K562 treated with DMSO at 1 percent for 4 hours (cell line): ENCODE measurements around the gene ADNP. TPM values are rescaled to one million over a fixed set of nuclear protein-coding genes. Genes with fewer than 3 reads are reported as not detected.

Experiments
- total RNA-seq: library from RNA; unstranded; fragments of 300-600 nt; gene quantifications from 2 replicates; pipeline ENCODE4 v1.2.3, GENCODE V29; 2022; ENCODE audit not compliant: insufficient read depth

The ADNP gene
- 26.2 and 36.7 TPM in 2 replicates for total RNA-seq

DNA sequence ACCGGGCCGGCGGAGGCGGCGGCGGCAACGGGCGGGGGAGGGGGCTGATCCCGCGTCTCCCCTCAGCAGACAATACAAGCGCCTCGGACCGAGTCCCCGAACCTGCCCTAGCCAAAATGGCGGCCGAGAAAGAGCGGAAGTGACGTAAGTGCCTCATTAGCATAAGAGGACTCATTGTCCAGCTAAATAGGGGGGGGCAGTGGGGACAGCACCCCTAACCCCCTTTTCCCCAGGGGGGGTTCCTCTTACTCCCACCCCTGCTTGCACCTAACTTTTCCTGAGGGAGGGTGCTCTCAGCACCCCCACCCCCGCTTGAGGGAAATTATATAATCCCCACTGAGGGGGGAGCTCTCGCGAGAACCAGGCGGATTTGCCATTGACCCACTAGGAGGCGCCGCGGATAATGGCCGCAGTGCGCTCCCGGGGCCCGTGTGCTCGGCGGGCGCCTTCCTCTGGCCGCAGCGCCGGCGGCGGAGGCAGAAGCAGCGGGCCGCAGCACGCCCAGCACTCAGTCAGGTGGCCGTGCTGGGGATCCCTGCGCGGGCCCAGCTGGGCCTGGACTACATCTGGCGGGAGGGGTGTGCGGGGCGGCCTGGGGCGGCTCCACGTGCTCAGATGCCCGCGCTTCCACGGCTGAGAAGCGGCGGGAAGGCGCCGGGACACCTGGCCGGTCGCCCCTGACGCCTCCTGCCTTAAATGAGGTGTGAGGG is at the start of gene ADNP:
Gene ADNP, minus strand, starts transcription at position 132 of the 710 bp plus-strand sequence. CDS start 27,441 bp downstream, outside the sequence.

DNA sequence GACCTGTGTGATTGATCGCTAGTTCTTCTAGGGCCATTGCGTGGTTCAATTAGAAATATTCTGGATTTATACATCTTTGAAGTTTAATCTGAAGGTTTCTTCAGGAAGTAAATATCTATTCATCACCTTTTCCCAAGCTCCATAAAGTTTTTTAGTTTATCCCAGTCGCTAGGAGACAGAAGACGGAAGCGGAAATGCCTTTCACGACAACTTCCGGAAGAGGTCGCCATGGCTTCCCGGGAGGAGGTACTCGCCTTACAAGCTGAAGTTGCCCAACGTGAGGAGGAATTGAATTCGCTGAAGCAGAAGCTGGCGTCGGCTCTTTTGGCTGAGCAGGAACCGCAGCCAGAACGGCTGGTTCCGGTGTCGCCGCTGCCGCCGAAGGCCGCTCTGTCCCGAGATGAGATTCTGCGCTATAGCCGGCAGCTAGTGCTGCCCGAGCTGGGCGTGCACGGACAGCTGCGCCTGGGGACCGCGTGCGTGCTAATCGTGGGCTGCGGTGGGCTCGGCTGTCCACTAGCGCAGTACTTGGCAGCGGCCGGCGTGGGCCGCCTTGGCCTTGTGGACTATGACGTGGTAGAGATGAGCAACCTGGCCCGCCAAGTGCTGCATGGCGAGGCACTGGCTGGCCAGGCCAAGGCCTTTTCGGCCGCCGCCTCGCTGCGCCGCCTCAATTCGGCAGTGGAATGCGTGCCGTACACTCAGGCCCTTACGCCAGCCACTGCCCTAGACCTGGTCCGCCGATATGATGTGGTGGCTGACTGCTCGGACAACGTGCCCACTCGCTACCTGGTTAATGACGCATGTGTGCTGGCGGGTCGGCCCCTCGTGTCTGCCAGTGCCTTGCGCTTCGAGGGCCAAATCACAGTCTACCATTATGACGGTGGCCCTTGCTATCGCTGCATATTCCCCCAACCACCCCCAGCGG is 27.6 kb upstream of the ADNP start, which contains the start of gene MOCS3:
Gene MOCS3, plus strand, starts transcription at position 204 of the 928 bp plus-strand sequence. Its CDS starts 25 bp downstream, at position 229.

DNA sequence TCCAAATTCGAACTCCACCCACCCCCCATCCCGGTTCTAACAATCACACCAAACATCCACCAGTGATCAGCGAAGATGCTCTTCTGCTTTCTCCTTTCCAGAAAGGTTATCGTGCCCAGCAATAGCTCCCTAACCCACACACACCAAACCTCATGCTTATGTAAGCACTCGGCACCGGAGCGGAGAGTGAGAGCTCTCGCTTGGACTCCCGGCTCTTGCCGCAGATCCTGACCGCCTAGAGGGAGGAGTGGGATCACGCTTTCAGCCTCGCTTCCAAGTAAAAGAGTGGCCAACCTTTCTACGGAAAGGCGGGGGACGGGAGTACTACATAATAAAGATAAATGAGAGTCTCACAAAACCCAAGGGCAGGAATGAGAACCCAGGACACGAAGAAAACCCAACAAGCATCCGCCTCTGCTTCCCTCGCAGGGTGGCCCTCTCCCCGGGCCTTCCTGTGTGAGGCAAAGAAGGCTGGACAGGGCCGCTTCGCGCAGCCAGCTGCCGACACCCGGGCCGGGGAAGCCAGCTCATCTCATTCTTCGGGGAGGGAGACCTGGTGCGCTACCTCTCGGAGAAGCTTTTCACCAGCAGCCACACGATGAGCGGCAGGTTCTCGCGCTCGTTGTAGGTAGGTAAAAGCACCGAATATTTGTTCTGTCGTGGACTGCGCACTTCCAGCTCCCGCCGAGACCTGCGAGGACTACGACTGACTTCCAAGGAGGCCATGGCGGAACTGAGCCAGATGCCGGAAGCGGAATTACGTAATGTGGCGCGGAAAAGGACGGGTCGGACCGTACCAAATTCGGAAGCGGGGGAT is 26.8 kb upstream of the ADNP start, which contains the start of gene DPM1:
Gene DPM1, minus strand, starts transcription at position 735 of the 817 bp plus-strand sequence. Its CDS starts 9 bp downstream, at position 726.

Other genes starting within 250 kb of the ADNP start
- 8.4 and 19.7 TPM in 2 replicates for gene RIPOR3, start 239.9 kb downstream of the ADNP start, total RNA-seq
- gene PARD6B, start 199.9 kb downstream of the ADNP start, total RNA-seq, result 0.75 and 2.3 TPM in 2 replicates
- gene BCAS4, start 136.4 kb downstream of the ADNP start, total RNA-seq, result 0.11 TPM in 1 of 2 replicates, not detected in the other
- gene DPM1, start 27.1 kb upstream of the ADNP start, total RNA-seq, result 60.3 and 70.1 TPM in 2 replicates
- gene MOCS3, start 27.4 kb upstream of the ADNP start, total RNA-seq, result 2.2 TPM in 2 replicates
- gene KCNG1, start 91.7 kb upstream of the ADNP start, total RNA-seq, result 23.9 and 43.5 TPM in 2 replicates